GM12875 (cell line): ENCODE measurements around the gene IER3.

Source experiments
- H3K4me3 ChIP-seq: one replicate; pipeline ENCODE4 v1.5.1; 2011; ENCODE audit warnings: low read depth, low read length, control low read depth
- CTCF ChIP-seq: IDR thresholded peaks from 2 replicates; pipeline ENCODE4 v1.5.1; 2011; ENCODE audit warnings: low read depth, mild to moderate bottlenecking, control low read depth, inconsistent platforms, low read length, moderate library complexity, borderline replicate concordance; ENCODE audit not compliant: insufficient read depth

The IER3 gene

GRCh38 chr6:30752157-30752927 is 8.0 kb upstream of the IER3 start:
- no peak for TF ChIP-seq CTCF
- H3K4me3 ChIP-seq: no peak overlapping the region

GRCh38 chr6:30750379-30750668 is 6.0 kb upstream of the IER3 start:
- no peak for TF ChIP-seq CTCF

GRCh38 chr6:30749554-30750378 is 5.4 kb upstream of the IER3 start:
- no peak overlapping the region for H3K4me3 ChIP-seq

More at GRCh38 chr6:30750379-30750668, 6.0 kb upstream of the IER3 start:
- no peak overlapping the region for H3K4me3 ChIP-seq

GRCh38 chr6:30748851-30749540 is 4.6 kb upstream of the IER3 start:
- no peak overlapping the region for H3K4me3 ChIP-seq
- no peak for TF ChIP-seq CTCF

More at GRCh38 chr6:30749554-30750378, 5.4 kb upstream of the IER3 start:
- no peak for TF ChIP-seq CTCF

- no peak for TF ChIP-seq CTCF
- H3K4me3 ChIP-seq: no peak overlapping the region
Measured at GRCh38 chr6:30747902-30748769, 3.8 kb upstream of the IER3 start.

GRCh38 chr6:30747300-30747687 is 2.9 kb upstream of the IER3 start:
- no peak for TF ChIP-seq CTCF
- H3K4me3 ChIP-seq: no peak overlapping the region
